HEK293 (cell line): ENCODE results near the gene PNPLA6.

Experiments used
- FEZF1 ChIP-seq: fragments of 450-650 bp; formaldehyde crosslinking; IDR thresholded peaks from 2 replicates; pipeline ENCODE4 v1.5.1; 2016; ENCODE audit warnings: missing biosample characterization, missing genetic modification characterization
- HOXC10 ChIP-seq: sonication (generic); formaldehyde crosslinking; IDR thresholded peaks from 2 replicates; pipeline ENCODE4 v1.8.1; 2023; ENCODE audit warnings: mild to moderate bottlenecking, missing genetic modification reagents
- KLF1 ChIP-seq: fragments of 450-650 bp; formaldehyde crosslinking; IDR thresholded peaks from 2 replicates; pipeline ENCODE4 v1.5.1; 2016; ENCODE audit warnings: missing biosample characterization, missing genetic modification characterization
- KLF7 ChIP-seq: fragments of 450-650 bp; formaldehyde crosslinking; IDR thresholded peaks from 2 replicates; pipeline ENCODE4 v1.5.1; 2016; ENCODE audit warnings: missing biosample characterization, missing genetic modification characterization, borderline replicate concordance
- MEIS1 ChIP-seq: sonication (generic); formaldehyde crosslinking; IDR thresholded peaks from 2 replicates; pipeline ENCODE4 v1.8.1; 2022; ENCODE audit warnings: missing genetic modification reagents, mild to moderate bottlenecking, borderline replicate concordance
- PRDM1 ChIP-seq: fragments of 450-650 bp; formaldehyde crosslinking; IDR thresholded peaks from 2 replicates; pipeline ENCODE4; 2016; ENCODE audit warnings: missing biosample characterization, missing genetic modification characterization
- PRDM2 ChIP-seq: fragments of 450-650 bp; formaldehyde crosslinking; IDR thresholded peaks from 2 replicates; pipeline ENCODE4 v1.5.1; 2016; ENCODE audit warnings: missing biosample characterization, missing genetic modification characterization, borderline replicate concordance
- ZBTB17 ChIP-seq: fragments of 450-650 bp; formaldehyde crosslinking; IDR thresholded peaks from 2 replicates; pipeline ENCODE4 v1.5.1; 2016; ENCODE audit warnings: missing biosample characterization, missing genetic modification characterization
- ZEB2 ChIP-seq: fragments of 450-650 bp; formaldehyde crosslinking; IDR thresholded peaks from 2 replicates; pipeline ENCODE4 v1.5.1; 2016; ENCODE audit warnings: missing biosample characterization, missing genetic modification characterization
- ZFP41 ChIP-seq: fragments of 450-650 bp; formaldehyde crosslinking; IDR thresholded peaks from 2 replicates; pipeline ENCODE4 v1.5.1; 2016; ENCODE audit warnings: missing biosample characterization, missing genetic modification characterization, borderline replicate concordance
- ZIC2 ChIP-seq: fragments of 450-650 bp; formaldehyde crosslinking; IDR thresholded peaks from 2 replicates; pipeline ENCODE4 v1.5.1; 2016; ENCODE audit warnings: missing biosample characterization, missing genetic modification characterization
- ZNF146 ChIP-seq: fragments of 450-650 bp; formaldehyde crosslinking; IDR thresholded peaks from 2 replicates; pipeline ENCODE4 v1.5.1; 2016; ENCODE audit warnings: missing biosample characterization, missing genetic modification characterization
- ZNF18 ChIP-seq: fragments of 450-650 bp; formaldehyde crosslinking; IDR thresholded peaks from 2 replicates; pipeline ENCODE4 v1.5.1; 2016; ENCODE audit warnings: missing biosample characterization, missing genetic modification characterization
- ZNF223 ChIP-seq: fragments of 450-650 bp; formaldehyde crosslinking; IDR thresholded peaks from 2 replicates; pipeline ENCODE4 v1.5.1; 2016; ENCODE audit warnings: missing biosample characterization, missing genetic modification characterization
- ZNF239 ChIP-seq: fragments of 450-650 bp; formaldehyde crosslinking; IDR thresholded peaks from 2 replicates; pipeline ENCODE4 v1.5.1; 2016; ENCODE audit warnings: missing biosample characterization, missing genetic modification characterization
- ZNF274 ChIP-seq, 2 experiments: fragments of 200-500 bp in 1 of 2; fragments of 450-650 bp in 1 of 2; sonication (Bioruptor generic) in 1 of 2; formaldehyde crosslinking in 1 of 2; IDR thresholded peaks; 2 replicates each; pipeline versions ENCODE4 v1.5.1 to v1.6.1; 2014 to 2016; ENCODE audit warnings: borderline replicate concordance in 1 of 2, inconsistent platforms in 1 of 2, low read length in 1 of 2, missing biosample characterization in 1 of 2, missing genetic modification characterization in 1 of 2
- ZNF366 ChIP-seq: fragments of 450-650 bp; formaldehyde crosslinking; conservative IDR thresholded peaks from 2 replicates; pipeline ENCODE4 v1.5.1; 2016; ENCODE audit warnings: missing biosample characterization, missing genetic modification characterization
- ZNF391 ChIP-seq: fragments of 450-650 bp; formaldehyde crosslinking; IDR thresholded peaks from 2 replicates; pipeline ENCODE4 v1.5.1; 2016; ENCODE audit warnings: low read depth, missing biosample characterization, missing genetic modification characterization, borderline replicate concordance
- ZNF394 ChIP-seq: fragments of 450-650 bp; formaldehyde crosslinking; IDR thresholded peaks from 2 replicates; pipeline ENCODE4 v1.5.1; 2016; ENCODE audit warnings: missing biosample characterization, missing genetic modification characterization, mild to moderate bottlenecking, moderate library complexity, borderline replicate concordance
- ZNF488 ChIP-seq: fragments of 450-650 bp; formaldehyde crosslinking; IDR thresholded peaks from 2 replicates; pipeline ENCODE4 v1.5.1; 2016; ENCODE audit warnings: missing biosample characterization, missing genetic modification characterization
- ZNF501 ChIP-seq: fragments of 450-650 bp; formaldehyde crosslinking; IDR thresholded peaks from 2 replicates; pipeline ENCODE4 v1.5.1; 2016; ENCODE audit warnings: missing biosample characterization, missing genetic modification characterization
- ZNF585B ChIP-seq: fragments of 450-650 bp; formaldehyde crosslinking; IDR thresholded peaks from 2 replicates; pipeline ENCODE4 v1.5.1; 2016; ENCODE audit warnings: missing biosample characterization, missing genetic modification characterization
- ZNF610 ChIP-seq: fragments of 450-650 bp; formaldehyde crosslinking; IDR thresholded peaks from 2 replicates; pipeline ENCODE4 v1.5.1; 2016; ENCODE audit warnings: missing biosample characterization, missing genetic modification characterization, borderline replicate concordance
- ZNF624 ChIP-seq: fragments of 450-650 bp; formaldehyde crosslinking; IDR thresholded peaks from 2 replicates; pipeline ENCODE4 v1.5.1; 2017; ENCODE audit warnings: missing biosample characterization, missing genetic modification characterization
- ZNF692 ChIP-seq: fragments of 450-650 bp; formaldehyde crosslinking; IDR thresholded peaks from 2 replicates; pipeline ENCODE4 v1.5.1; 2016; ENCODE audit warnings: missing biosample characterization, missing genetic modification characterization
- ZNF791 ChIP-seq: fragments of 450-650 bp; formaldehyde crosslinking; IDR thresholded peaks from 2 replicates; pipeline ENCODE4 v1.5.1; 2016; ENCODE audit warnings: missing biosample characterization, missing genetic modification characterization
- ZNF792 ChIP-seq: fragments of 450-650 bp; formaldehyde crosslinking; IDR thresholded peaks from 2 replicates; pipeline ENCODE4 v1.5.1; 2016; ENCODE audit warnings: missing biosample characterization, missing genetic modification characterization
- ZNF843 ChIP-seq: fragments of 450-650 bp; formaldehyde crosslinking; IDR thresholded peaks from 2 replicates; pipeline ENCODE4 v1.5.1; 2016; ENCODE audit warnings: missing biosample characterization, missing genetic modification characterization

PNPLA6 gene

GRCh38 chr19:7535047-7535997 lies at the start of gene PNPLA6 (continued):
- TF ChIP-seq ZBTB17 (tag by site-specific recombination) (peak; percentile 99), ZNF843 (tag by site-specific recombination) (peak; percentile 47; the same call in 1 of the 2 replicates), ZNF488 (tag by site-specific recombination) (no peak), ZNF692 (tag by site-specific recombination) (peak; percentile 98), ZNF366 (tag by site-specific recombination) (no peak), ZNF585B (no peak), ZNF394 (tag by site-specific recombination) (peak; percentile 68; the same call in 1 of the 2 replicates), ZNF391 (tag by site-specific recombination) (no peak), KLF1 (no peak; the same call in 1 of the 2 replicates), ZNF146 (tag by site-specific recombination) (peak; percentile 18; the same call in 1 of the 2 replicates), ZFP41 (no peak), ZNF501 (tag by site-specific recombination) (0 out of 2 replicates have a peak, but pooled peaks have one; percentile 70), ZNF610 (tag by site-specific recombination) (peak; percentile 84), ZNF792 (tag by site-specific recombination) (0 out of 2 replicates have a peak, but pooled peaks have one; percentile 12), FEZF1 (tag by site-specific recombination) (no peak), ZNF18 (tag by site-specific recombination) (0 out of 2 replicates have a peak, but pooled peaks have one; percentile 12), PRDM2 (tag by site-specific recombination) (peak; percentile 87; the same call in 1 of the 2 replicates), PRDM1 (tag by site-specific recombination) (no peak), HOXC10 (no peak), KLF7 (tag by site-specific recombination) (peak; percentile 84; the same call in 1 of the 2 replicates), ZEB2 (tag by site-specific recombination) (peak; percentile 83), ZNF274 (IDR thresholded peaks at IDR 0.05; ENCODE audit: low read length) (no peak), ZNF274 (tag by site-specific recombination; IDR thresholded peaks at IDR 0.05; ENCODE audit: borderline replicate concordance) (no peak), ZNF791 (no peak), MEIS1 (no peak), ZNF239 (no peak), ZIC2 (tag by site-specific recombination) (peak; percentile 52; the same call in 1 of the 2 replicates), ZNF223 (tag by site-specific recombination) (no peak), ZNF624 (tag by site-specific recombination) (no peak)
